AG09309 (cell line): ENCODE data around the gene ENTPD7.

Experiments used
- DNase-seq: peaks from one replicate; pipeline ENCODE4 v3.0.0-alpha.2; 2010; ENCODE audit warnings: low read depth
- H3K4me3 ChIP-seq: 2 replicates; pipeline ENCODE4 v1.5.1; 2011; ENCODE audit warnings: mild to moderate bottlenecking, low read depth, low read length, moderate library complexity; ENCODE audit not compliant: control insufficient read depth
- TF ChIP-seq, protein P1 (sequence below): IDR thresholded peaks from 2 replicates; pipeline ENCODE4 v1.5.1; 2011; ENCODE audit warnings: mild to moderate bottlenecking, low read depth, low read length, inconsistent platforms; ENCODE audit not compliant: insufficient read depth, control insufficient read depth; ENCODE audit errors: missing control alignments

Gene ENTPD7

DNA sequence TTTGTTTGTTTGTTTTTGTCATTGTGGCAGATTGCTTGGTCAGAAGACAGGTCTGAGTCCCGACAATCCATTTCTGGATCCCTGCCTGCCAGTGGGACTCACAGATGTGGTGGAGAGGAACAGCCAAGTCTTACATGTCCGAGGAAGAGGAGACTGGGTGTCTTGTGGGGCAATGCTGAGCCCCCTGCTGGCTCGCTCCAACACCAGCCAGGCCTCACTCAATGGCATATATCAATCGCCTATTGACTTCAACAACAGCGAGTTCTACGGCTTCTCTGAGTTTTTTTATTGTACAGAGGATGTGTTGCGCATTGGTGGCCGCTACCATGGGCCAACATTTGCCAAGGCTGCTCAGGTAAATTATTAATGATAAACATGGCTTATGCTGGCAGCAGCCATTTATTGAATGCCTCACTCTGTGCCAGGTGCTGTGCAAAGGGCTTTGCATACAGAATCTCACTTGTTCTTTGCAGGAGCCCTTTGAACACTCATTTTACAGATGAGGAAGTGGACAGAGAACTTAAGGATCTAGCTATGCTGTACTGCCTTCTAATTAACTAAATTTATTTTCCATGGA lies 39.3 kb downstream of the ENTPD7 start:
- no peak overlapping the region for H3K4me3 ChIP-seq
- TF ChIP-seq, protein P1, sequence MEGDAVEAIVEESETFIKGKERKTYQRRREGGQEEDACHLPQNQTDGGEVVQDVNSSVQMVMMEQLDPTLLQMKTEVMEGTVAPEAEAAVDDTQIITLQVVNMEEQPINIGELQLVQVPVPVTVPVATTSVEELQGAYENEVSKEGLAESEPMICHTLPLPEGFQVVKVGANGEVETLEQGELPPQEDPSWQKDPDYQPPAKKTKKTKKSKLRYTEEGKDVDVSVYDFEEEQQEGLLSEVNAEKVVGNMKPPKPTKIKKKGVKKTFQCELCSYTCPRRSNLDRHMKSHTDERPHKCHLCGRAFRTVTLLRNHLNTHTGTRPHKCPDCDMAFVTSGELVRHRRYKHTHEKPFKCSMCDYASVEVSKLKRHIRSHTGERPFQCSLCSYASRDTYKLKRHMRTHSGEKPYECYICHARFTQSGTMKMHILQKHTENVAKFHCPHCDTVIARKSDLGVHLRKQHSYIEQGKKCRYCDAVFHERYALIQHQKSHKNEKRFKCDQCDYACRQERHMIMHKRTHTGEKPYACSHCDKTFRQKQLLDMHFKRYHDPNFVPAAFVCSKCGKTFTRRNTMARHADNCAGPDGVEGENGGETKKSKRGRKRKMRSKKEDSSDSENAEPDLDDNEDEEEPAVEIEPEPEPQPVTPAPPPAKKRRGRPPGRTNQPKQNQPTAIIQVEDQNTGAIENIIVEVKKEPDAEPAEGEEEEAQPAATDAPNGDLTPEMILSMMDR, result peak; percentile 5
- DNase-seq, result no peak

- no peak overlapping the region for H3K4me3 ChIP-seq
- TF ChIP-seq, protein P1, result no peak
- DNase-seq, result no peak
These were observed 41.3 kb downstream of the ENTPD7 start for GRCh38 chr10:99700649-99701048.

GRCh38 chr10:99708428-99709012 lies 49.2 kb downstream of the ENTPD7 start:
- peak; percentile 79 for DNase-seq
- TF ChIP-seq, protein P1, result no peak

DNA sequence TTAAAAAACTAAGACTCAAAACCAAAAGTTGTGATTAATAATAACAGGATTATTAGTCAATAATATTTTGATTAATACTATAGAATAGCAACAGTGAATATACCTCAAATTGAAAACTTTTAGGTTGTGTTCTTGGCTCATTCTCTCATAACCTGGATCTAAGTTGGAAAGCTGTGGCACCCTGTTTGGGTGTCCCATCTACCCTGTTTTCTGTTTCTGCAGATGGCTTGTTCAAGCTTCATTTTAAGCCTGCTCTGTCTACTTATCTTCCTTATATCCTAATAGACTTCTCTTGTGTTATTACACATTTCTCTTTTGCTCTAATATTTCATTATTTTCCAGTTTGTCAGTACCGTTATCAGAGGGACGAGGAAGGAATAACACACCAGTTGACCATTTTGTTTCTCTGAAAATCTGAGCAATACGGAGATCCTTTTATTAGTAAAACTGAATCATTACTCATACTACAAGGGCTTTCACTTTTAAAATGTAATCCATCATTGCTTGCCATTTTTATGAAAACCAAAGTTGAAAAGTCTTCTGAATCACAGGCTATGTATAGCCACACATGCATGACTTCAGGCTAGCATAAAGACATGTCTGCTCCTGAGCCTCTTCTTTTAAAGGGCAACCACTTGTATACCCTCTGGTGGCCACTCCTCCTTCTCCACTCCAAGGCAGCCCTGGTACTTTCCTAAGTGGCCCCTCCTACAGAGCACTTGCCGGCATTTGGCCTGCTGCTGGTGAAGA lies 50.3 kb downstream of the ENTPD7 start:
- TF ChIP-seq, protein P1, result peak; percentile 12
- DNase-seq, result peak; percentile 59
- no peak overlapping the region for H3K4me3 ChIP-seq

More at GRCh38 chr10:99708428-99709012, 49.2 kb downstream of the ENTPD7 start:
- no peak overlapping the region for H3K4me3 ChIP-seq

- peak; percentile 64 for DNase-seq
- TF ChIP-seq, protein P1, result peak; percentile 62
- H3K4me3 ChIP-seq, result no peak overlapping the region
These were observed 51.9 kb downstream of the ENTPD7 start for GRCh38 chr10:99711129-99711719.

GRCh38 chr10:99714446-99714845 lies 55.1 kb downstream of the ENTPD7 start:
- no peak overlapping the region for H3K4me3 ChIP-seq
- TF ChIP-seq, protein P1, result no peak
- DNase-seq, result no peak
